Hepatocyte (in vitro differentiated cells): ENCODE measurements around the gene CX3CL1.

Source experiments
- CTCF ChIP-seq: fragments of 200-600 bp; sonication (generic); IDR thresholded peaks from 2 replicates; pipeline ENCODE4 v1.5.1; 2016; ENCODE audit warnings: antibody characterized with exemption, mild to moderate bottlenecking; ENCODE audit not compliant: poor library complexity
- EZH2phosphoT487 ChIP-seq: fragments of 200-600 bp; sonication (generic); IDR thresholded peaks from one replicate; pipeline ENCODE4 v1.6.1; 2018; ENCODE audit warnings: antibody characterized with exemption, mild to moderate bottlenecking, low read depth, moderate library complexity; ENCODE audit not compliant: unreplicated experiment, severe bottlenecking

DNA sequence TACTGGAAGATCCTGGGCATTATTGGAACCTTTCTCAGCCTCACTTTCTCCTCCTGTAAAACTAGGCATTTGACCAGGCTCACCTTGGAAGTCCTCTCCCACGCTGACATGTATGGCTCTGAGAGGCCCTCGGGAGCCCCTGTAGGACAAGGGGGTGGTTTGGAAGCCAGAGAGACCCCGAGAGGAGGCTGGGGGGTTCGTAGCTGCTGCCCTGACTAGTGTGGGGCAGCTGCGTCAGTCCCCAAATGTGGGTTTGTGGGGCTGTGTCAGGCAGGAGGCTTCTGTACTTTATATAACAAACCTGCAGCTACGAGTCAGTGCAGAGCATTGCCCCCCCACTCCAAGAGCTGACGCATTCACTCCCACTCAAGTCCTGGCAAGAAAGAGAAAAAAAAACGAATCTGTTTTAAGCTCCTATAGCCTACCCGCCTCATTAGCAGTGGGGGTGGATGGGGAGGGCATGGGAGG lies 1.8 kb downstream of the CX3CL1 start:
- no peak for TF ChIP-seq EZH2phosphoT487
- no peak for TF ChIP-seq CTCF
